Fibroblast of upper back skin (primary cell): ENCODE data around the gene HGF.
A peak's percentile ranks its signal among the peaks of the same experiment; 100 is the strongest.
"Not testable (repeated sequence)": the region's sequence is repeated elsewhere in the genome, so short reads cannot be mapped to it uniquely, and the experiment has no call there.

ENCODE experiments used
- DNase-seq: peaks from one replicate; pipeline ENCODE4 v3.0.0-alpha.2; 2013

The HGF gene

DNA sequence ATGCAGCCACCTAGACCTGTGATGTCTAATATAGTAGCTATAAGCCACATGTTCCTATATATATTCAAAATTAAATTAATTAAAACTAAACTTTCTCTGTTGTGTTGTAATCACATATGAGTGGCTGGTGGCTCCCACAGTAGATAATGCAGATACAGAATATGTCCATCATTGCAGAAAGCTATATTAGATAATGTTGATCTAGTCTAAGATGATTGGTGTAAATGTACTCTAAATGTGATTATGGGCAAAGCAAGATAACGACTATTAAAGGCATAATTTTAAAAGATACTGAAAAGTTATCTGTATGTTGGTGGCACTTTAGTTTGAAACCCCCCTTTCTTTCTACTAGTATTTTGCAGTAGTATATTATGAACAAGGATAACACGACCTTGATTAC is 5.7 kb upstream of the HGF start:
- DNase-seq: no peak

DNA sequence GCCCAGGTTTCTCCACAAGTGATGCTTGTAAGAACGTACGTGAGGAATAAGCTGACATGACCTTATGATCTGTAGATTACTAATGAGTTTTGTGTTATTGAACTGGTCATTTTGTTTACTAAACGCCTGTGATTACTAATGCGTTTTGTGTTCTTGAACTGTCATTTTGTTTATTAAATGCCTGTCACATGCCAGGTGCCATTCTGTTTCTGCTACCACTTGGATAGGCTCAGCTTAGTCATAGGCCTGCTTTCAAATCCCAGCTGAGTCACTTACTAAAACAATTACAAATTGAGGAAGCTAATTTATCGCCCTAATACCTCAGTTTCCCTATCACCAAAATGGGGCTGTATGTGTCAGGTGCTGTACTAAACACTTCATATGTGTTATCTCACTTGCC is 4.7 kb upstream of the HGF start:
- no peak for DNase-seq

DNA sequence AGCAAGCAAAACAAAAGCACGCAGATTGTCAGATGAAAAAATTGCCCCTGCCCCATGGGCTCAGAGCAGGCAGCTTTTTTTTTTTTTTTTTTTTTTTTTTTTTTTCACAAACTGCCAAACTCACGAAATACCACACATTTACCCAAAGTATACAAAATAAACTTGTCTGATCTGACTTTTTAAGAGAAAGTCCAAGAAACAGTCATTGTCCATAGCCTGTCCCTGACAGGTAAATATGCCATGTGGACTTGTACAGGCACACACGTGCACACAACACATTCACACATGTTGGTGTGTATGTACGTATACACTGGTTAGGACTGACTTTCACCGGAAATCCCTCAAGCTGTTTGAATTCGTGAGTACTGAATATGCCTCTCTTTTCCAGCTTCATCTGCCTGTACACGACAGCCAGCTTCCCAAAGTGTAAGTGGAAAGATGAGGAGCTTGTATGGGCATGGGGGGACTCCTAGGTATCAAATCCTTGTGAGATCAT is 929 bp upstream of the HGF start:
- DNase-seq: no peak

- no peak for DNase-seq
Observed at GRCh38 chr7:81768951-81769778, 682 bp downstream of the HGF start.

DNA sequence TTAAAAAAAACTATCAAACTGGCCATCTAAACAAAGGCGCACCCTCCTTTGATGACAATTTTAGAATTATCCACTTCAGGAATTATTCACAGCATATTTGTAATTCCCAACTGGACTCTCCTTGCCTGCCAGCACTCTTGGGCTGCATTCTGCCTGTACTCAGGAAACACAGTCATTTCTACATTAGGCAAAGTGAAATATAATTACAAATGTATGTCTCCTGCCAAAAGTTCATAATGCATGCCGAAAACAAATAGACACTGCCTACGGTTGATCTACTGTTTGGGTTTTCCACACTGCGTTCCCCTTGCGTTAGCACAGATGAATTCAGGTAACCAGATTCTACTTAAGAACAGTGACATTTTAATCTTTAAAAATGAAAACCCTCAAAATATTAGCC is 1.9 kb downstream of the HGF start:
- peak; percentile 46 for DNase-seq

- no peak for DNase-seq
Observed at GRCh38 chr7:81761821-81762220, 8.0 kb downstream of the HGF start.

- DNase-seq: no peak
Observed at GRCh38 chr7:81761031-81761430, 8.8 kb downstream of the HGF start.

DNA sequence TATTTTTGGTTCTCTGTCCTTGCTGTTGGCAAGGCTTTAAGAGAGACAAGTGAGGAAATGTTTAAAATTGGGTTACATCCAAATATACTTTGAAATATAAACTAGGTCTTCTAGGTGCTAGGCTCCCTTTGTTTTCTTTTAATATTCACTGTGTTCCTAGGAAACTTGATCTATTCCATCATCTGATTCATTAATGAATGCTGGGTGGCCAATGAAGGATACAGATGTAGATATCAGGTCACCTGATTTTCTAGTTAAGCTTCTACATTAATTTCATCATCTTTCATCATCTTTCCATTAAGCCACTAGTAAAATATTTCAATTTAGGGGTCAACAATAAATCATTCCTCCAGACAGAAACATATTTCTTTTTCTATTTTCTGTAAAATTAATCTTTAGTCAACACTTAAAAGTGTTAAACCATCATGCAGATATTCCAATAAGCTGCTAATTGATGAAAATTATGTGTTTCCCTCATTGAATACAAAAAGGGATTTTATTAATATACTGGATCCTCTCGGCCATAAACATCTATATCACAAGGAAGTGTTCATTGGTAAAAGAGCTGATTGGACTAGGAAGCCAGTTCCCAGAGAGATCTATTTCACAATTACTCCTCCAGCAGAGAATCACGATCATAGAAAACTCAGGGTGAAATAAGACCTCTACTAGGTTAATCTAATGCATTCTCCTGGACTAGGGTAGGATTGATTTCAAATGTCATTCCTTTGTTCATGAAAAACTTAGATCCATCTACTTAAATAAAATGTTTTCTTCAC is 14.7 kb downstream of the HGF start:
- no peak for DNase-seq

DNA sequence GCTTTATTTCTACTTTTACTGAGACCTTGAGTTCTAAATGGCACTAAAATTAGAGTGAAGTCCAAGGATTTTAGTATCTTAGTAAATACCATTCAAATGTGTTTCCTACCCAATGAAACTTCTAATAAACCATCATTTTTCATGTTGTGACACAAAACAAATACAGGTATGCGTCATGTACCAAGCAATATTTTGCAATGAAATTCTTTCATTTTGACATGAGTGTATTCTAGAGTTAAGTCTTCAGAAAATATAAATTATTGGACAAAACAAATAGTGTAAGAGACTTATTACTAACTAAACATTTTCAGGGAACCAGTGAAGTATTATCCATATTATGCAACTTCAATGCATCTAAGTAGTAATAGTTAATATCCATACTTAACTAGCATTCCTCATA is 16.5 kb downstream of the HGF start:
- no peak for DNase-seq

GRCh38 chr7:81752318-81752714 is 17.5 kb downstream of the HGF start:
- no peak for DNase-seq

GRCh38 chr7:81751619-81752317 is 18.1 kb downstream of the HGF start:
- DNase-seq: no peak

GRCh38 chr7:81745637-81746036 is 24.2 kb downstream of the HGF start:
- DNase-seq: no peak

- no peak for DNase-seq
Observed at GRCh38 chr7:81744389-81744788, 25.5 kb downstream of the HGF start.

GRCh38 chr7:81743665-81744064 is 26.2 kb downstream of the HGF start:
- DNase-seq: no peak

- DNase-seq: no peak
Observed at GRCh38 chr7:81743201-81743600, 26.6 kb downstream of the HGF start.

GRCh38 chr7:81740403-81740802 is 29.4 kb downstream of the HGF start:
- DNase-seq: no peak

- DNase-seq: no peak
Observed at GRCh38 chr7:81736091-81736490, 33.8 kb downstream of the HGF start.

GRCh38 chr7:81725812-81726127 is 44.1 kb downstream of the HGF start:
- DNase-seq: peak; percentile 94

- peak; percentile 61 for DNase-seq
Observed at GRCh38 chr7:81725003-81725811, 44.6 kb downstream of the HGF start.

DNA sequence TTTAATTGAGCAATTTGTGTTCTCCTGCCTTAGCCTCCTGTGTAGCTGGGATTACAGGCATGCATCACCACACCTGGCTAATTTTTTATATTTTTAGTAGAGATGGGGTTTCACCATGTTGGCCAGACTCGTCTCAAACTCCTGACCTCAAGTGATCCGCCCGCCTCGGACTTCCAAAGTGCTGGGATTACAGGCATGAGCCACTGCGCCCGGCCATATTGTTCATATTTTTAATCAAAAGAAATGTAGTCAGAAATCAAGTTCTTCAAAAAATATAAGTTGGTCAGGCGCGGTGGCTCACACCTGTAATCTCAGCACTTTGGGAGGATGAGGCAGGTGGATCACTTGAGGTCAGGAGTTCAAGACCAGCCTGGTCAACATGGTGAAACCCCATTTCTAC is 47.6 kb downstream of the HGF start:
- not testable (repeated sequence) for DNase-seq

DNA sequence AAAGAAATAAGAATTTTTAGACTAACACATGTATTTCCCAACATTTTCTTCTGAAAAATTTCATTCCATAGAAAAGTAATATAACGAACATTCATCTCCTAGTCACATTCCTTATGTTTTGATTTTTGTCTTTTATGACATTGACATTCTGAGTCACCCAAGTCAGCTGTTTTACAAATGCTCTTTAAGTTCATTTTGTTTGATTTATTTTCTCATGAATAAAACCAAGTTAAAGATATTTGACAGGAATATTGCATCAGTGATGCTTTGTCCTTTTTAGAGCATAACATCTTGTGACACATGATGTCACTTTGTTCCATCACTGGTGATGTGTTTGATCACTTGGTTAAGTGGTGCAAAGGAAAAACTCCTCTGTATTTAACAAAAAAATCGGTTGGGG is 48.4 kb downstream of the HGF start:
- peak; percentile 13 for DNase-seq

DNA sequence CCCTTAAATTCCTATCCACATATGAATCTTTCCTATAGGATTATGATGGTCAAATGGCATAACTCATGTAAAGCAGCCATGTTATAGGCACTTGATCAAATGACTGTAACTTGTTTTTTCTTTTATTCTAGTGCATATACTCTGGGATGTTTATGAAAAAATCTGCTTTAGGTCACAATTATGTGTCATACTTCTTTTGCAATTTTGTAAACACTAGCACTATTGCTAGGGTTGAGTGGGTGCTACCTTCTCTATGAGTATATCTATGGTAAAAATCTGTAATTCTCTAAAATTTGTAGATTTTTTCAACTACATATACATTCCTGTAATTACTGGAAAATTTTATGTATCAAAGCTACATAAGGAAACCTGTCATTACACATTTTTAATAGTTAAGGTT is 50.0 kb downstream of the HGF start:
- DNase-seq: no peak
